Ishikawa (cell line): ENCODE data around the gene GALNT10.

ENCODE experiments used
- CEBPB ChIP-seq: IDR thresholded peaks from 2 replicates; pipeline ENCODE4 v1.6.1; 2012
- EGR1 ChIP-seq: IDR thresholded peaks from 2 replicates; pipeline ENCODE4 v1.6.1; 2012
- EP300 ChIP-seq: IDR thresholded peaks from 2 replicates; pipeline ENCODE4 v1.6.1; 2012; ENCODE audit warnings: borderline replicate concordance
- FOXM1 ChIP-seq: IDR thresholded peaks from 2 replicates; pipeline ENCODE4 v1.6.1; 2012; ENCODE audit warnings: low read depth, borderline replicate concordance
- MAX ChIP-seq: IDR thresholded peaks from 2 replicates; pipeline ENCODE4 v1.6.1; 2012
- RAD21 ChIP-seq: IDR thresholded peaks from 2 replicates; pipeline ENCODE4 v1.6.1; 2012; ENCODE audit warnings: low read depth
- REST ChIP-seq: IDR thresholded peaks from 2 replicates; pipeline ENCODE4 v1.6.1; 2012; ENCODE audit warnings: low read depth, mild to moderate bottlenecking
- TAF1 ChIP-seq: IDR thresholded peaks from 2 replicates; pipeline ENCODE4 v1.6.1; 2012; ENCODE audit warnings: low read depth, mild to moderate bottlenecking
- TCF12 ChIP-seq: IDR thresholded peaks from 2 replicates; pipeline ENCODE4 v1.6.1; 2012; ENCODE audit warnings: low read depth
- TEAD4 ChIP-seq: IDR thresholded peaks from 2 replicates; pipeline ENCODE4 v1.6.1; 2012
- USF1 ChIP-seq: IDR thresholded peaks from 2 replicates; pipeline ENCODE4 v1.6.1; 2012
- YY1 ChIP-seq: IDR thresholded peaks from 2 replicates; pipeline ENCODE4 v1.6.1; 2012; ENCODE audit warnings: low read depth
- ZBTB7A ChIP-seq: IDR thresholded peaks from 2 replicates; pipeline ENCODE4 v1.6.1; 2012; ENCODE audit warnings: low read depth

- TF ChIP-seq EGR1 (no peak), MAX (no peak), CEBPB (no peak), EP300 (no peak), TCF12 (no peak), RAD21 (no peak), YY1 (no peak), FOXM1 (no peak), REST (no peak), USF1 (no peak), TAF1 (no peak), TEAD4 (no peak), ZBTB7A (no peak)
Measured at GRCh38 chr5:154318691-154319090, 128.2 kb downstream of the GALNT10 start.
